ENCODE results near the gene OR3A1.
"Not testable (repeated sequence)": the region's sequence is repeated elsewhere in the genome, so short reads cannot be mapped to it uniquely, and the experiment has no call there.

The OR3A1 gene, protein sequence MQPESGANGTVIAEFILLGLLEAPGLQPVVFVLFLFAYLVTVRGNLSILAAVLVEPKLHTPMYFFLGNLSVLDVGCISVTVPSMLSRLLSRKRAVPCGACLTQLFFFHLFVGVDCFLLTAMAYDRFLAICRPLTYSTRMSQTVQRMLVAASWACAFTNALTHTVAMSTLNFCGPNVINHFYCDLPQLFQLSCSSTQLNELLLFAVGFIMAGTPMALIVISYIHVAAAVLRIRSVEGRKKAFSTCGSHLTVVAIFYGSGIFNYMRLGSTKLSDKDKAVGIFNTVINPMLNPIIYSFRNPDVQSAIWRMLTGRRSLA

DNA sequence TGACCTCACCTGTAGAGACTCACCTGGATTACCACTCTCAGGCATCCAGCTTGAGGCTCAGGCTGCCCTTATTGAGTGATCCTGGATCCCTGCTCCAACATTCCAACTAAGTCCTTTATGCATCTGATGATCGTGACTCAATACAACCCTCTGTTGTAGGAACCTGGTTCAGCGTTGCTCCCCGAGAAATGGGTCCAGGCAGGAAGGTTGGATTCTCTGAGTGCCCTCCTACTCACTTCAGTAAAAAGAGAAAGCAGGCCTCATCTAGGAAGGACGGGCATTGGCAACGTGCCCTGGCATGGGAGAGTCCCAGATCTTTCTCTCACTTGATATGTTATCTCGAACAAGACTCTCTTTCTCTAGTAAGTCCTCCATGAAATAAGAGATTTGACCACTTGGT, at the start of gene OR3A1:
TSS of gene OR3A1 (minus strand) at position 101 of the 400 bp plus-strand sequence. CDS start 5,778 bp downstream, outside the sequence.
- DNase-seq, result no peak

DNA sequence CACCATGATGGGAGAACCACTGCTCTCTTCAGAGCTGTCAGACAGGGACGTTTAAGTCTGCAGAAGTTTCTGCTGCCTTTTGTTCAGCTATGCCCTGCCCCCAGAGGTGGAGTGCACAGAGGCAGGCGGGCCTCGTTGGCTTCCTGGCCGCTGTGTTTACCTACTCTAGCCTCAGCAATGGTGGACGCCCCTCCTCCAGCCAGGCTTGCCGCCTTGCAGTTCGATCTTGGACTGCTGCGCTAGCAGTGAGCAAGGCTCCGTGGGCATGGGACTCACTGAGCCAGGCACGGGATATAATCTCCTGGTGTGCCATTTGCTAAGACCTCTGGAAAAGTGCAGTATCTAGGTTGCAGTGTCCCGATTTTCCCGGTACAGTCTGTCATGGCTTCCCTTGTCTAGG, 44.6 kb upstream of the OR3A1 start:
- not testable (repeated sequence) for DNase-seq

DNA sequence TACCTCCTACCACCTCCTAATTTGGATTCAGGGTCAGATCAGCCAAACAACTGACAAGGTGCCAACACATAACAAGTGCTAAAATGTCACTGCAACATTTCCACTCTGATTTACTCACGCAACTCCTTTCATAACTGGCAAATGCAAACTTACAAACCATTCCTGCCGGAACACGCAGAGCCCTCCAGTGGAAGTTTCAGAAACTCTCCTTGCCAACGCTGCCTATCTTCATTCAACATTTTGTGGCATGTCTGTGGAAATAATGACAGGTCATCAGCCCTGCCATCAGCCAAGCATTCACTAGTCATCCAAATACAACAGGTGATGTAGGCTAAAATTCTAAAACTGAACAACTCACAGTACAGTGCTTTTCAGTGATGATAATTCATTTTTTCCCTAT, 37.7 kb upstream of the OR3A1 start:
- no peak for DNase-seq

DNA sequence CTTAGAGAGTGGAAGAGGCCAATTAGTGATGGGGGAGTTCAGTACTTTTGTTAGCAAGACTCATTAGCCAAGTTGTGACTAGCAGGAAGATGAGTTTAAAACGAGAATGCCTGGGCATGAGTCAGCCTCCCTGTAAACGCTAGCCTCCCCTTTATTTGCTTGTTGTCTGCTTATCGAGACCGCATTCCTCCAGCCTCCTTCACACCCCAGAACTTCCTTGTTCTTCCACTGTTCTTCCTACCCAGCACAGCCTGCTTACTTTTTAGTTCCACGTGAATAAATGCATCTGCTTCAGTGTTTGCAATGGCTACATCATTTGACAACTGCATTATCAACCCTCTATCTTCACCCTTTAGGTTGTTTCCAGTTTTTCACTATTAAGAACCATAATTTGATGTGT, 20.2 kb upstream of the OR3A1 start:
- DNase-seq, result no peak

DNA sequence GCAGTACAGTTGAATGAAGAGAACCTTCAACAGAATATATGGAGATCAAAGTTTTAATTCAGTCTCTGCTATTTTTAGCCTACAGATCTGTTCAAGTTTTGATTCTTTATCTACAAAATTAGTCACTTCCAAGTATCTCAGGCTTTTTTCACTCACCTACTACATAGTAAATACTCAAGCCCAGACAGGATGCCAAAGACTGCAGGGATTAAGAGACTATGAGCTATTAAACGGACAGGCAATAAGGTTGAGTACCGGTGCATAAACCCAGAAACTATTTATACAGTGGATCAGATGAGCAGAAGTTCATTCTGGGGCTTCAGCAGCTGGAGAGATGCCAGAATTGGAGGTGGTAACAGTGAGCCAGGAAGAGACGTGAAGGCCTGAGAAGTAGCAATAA, 18.7 kb upstream of the OR3A1 start:
- DNase-seq, result no peak

DNA sequence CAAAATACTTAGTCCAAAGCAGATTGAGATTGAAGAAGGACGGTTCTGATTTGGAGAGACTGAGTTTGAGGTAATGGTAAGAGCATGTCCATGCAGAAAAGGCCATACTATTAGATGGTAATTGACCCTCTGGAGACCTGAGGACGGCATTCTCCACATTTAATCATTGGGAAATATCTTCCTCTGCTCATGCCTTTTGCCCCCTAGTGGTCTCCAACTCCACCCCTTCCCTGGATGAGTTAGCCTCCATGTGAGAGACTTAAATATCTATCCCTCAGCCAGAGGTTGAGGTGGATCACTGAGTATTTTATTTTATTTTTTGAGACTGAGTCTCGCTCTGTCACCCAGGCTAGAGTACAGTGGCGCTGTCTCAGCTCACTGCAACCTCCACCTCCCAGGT, 10.4 kb upstream of the OR3A1 start:
- DNase-seq, result no peak

DNA sequence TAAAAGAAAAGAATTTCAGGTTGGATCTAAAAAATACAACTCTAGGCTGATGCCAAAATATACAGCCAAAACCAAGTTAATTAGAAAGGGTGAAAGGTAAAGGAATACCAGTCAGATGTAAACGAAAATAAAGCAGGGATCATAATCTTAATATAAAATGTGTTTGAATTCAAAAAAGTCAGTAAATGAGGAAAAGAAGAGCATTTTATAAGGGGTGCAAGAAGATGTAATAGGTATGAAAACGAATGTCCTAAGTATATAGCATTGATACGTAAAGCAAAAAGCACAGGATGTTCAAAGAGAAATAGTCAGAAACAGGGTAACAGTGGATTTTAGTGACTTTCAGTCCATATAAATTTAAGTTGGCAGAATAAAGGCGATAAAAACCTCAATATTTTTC, 2.5 kb downstream of the OR3A1 start:
- DNase-seq, result no peak

DNA sequence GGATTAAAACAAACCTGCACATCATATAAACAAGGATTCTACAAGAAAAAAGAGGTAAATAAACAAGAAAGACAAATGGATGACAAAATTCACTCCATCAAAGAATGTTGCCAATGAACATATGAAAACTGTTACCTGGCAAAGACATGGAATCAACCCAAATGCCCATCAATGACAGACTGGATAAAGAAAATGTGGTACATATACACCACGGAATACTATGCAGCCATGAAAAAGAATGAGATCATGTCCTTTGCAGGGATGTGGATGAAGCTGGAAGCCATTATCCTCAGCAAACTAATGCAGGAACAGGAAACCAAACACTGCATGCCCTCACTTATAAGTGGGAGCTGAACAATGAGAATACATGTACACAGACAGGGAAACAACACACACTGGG, 4.6 kb downstream of the OR3A1 start:
- DNase-seq, result not testable (repeated sequence)

DNA sequence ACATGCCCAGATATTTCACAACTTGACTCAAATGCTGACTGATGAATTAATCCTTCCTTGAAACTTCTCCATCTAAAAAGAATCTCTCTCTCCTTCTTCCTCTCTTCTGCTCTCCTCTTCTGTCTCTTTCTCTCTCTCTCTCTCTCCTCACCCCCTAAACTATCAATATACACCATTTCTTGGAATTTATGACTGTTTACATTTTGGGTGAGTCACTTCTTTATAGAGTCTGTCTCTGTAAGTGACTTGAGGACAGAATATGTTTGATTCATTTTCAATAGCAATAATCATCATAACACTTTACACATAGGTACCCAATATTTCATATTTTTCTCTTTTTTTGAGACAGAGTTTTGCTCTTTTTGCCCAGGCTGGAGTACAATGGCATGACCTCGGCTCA, 15.3 kb downstream of the OR3A1 start:
- DNase-seq, result no peak

DNA sequence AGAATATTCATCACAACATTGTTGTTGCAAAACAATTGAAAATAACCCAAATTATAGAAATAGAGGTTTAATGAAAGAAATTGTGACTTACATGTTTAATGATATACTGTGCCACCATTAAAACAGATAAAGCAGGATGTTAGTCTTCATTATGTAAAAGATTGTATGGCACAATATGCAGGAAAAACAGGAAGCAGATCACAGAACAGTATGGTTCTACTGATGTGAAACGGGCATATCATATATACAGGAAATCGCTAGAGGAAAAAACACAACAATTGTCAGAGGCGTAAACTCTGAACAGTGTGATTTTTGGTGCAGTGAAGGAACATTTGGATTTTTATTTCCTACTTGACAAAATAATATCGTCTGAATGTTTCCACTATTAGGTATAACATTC, 22.0 kb downstream of the OR3A1 start:
- no peak for DNase-seq

DNA sequence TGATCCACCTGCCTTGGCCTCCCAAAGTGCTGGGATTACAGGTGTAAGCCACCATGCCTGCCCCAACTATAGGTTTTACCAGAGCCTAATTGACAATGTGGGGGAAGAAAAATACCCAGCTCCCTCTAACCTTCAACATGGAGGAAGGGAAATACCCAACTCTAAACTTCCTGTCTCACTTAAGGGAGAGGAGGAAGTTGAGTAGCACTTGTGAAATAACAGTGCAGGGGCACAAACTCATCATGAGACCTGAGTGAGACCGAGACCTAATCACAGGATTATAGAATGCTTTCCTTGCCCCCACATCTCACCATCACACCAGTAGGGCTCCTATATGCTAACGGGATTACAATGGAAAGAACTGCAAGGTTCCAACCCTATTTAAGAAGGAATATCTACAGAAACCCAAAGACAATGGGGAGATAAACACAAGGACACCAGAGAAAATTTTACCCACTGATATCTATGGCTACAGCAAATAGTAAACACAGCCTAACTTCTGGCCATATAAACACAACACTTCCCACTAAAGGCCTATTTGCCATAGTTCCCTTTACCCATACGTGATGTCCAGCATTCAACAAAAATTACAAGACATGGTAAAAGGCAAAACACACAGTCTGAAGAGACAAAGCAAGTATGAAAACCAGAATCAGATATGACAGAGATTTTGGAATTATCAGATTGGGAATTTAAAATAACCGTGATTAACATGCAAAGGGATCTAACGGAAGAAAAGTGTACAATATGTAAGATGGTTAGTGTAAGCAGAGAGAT, 26.9 kb downstream of the OR3A1 start:
- no peak for DNase-seq

DNA sequence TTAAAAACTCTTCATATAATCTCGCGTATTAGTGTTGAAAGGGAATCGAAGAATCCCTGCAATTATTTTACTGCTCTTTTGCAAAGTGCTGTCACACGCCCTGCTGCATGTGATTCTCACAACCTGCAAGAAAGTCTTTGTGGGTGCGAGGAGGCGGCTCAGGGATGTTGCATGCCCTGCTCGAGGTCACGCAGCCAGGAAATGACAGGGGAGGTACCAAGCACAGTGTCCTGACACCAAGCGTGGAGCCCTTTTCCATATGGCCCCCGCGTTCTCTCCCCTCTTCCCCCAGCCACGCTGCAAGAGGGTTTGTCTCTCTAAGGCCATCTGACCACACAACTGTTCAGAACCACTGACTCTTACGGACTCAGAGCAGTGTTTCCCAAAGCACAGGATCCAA, 37.6 kb downstream of the OR3A1 start:
- DNase-seq, result no peak

DNA sequence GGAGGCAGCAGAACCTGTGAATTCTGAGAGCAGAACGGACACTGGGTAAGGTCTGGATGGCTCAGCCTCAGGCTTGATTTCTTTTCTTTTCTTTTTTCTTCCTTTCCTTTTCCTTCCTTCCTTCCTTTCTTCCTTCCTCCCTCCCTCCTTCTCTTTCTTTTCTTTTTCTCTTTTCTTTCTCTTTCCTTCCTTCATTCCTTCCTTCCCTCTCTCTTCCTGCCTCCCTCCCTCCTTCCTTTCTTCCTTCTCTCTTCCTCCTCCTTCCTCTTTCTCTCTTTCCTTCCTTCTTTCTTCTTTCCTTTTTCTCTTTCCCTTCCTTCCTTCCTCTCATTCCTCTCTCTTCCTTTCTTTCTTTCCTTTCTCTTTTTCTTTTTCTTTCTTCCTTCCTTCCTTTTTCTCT, 38.0 kb downstream of the OR3A1 start:
- no peak for DNase-seq

DNA sequence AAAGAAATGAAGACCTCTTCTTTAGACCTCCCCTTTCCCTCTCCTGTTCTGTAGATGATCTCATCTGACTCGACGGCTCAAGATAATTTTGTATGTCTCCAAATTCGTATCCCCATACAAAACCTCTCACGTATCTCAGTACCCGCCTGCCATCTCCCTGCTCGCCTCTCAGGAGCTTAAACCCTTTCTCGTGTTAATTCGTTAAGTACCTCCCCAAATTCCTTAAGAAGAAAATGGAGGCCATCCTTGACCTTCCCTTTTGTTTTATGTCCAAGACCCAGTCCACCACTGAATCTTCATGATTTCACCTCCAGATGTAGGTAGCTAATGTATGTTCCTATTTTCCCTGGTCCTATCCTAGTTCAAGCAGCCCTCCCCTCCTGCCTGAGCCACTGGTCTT, 41.6 kb downstream of the OR3A1 start:
- DNase-seq, result no peak

DNA sequence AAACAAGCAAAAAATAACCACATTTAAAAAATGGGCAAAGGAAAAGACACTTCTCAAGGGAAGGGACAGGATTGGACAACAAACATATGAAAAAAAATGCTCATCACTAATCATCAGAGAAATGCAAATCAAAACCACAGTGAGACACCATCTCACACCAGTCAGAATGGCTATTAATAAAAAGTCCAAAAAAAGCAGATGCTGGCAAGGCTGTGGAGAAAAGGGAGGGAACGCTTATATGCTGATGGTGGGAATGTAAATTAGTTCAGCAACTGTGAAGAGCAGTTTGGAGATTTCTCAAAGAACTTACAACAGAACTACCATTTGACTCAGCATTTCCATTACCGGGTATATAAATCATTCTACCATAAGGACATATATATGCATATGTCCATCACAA, 49.1 kb downstream of the OR3A1 start:
- not testable (repeated sequence) for DNase-seq

DNA sequence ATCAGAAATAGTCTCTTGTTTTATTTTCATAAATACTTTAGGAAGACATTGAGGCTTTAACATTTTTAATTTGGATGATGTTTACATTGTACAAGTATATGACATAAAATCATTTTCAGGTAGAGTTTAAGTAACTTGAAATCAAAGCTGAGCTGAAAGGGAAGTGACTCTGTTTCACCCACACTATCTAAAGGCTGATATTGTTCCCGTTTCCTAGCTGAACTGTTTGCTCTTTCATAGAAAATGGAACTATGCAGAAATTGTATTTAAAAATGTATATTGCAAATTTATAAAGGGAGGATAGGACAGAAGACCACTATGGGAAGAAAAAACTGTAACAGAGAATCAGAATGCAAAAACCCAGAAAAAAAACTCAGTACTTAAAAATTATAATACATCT, 53.3 kb downstream of the OR3A1 start:
- DNase-seq, result not testable (repeated sequence)

DNA sequence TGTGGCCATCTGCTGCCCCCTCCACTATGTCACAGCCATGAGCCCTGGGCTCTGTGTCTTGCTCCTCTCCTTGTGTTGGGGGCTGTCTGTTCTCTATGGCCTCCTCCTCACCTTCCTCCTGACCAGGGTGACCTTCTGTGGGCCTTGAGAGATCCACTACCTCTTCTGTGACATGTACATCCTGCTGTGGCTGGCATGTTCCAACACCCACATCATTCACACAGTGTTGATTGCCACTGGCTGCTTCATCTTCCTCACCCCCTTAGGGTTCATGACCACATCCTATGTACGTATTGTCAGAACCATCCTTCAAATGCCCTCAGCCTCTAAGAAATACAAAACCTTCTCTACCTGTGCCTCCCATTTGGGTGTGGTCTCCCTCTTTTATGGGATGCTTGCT, 57.1 kb downstream of the OR3A1 start:
- not testable (repeated sequence) for DNase-seq
